SH-SY5Y (cell line): ENCODE results near the gene SGTA.

ENCODE experiments used
- GATA2 ChIP-seq: IDR thresholded peaks from 2 replicates; pipeline ENCODE4 v1.6.1; 2011; ENCODE audit warnings: mild to moderate bottlenecking, low read depth, low read length
- GATA3 ChIP-seq: IDR thresholded peaks from 2 replicates; pipeline ENCODE4 v1.6.1; 2011; ENCODE audit warnings: low read depth, mild to moderate bottlenecking, low read length, moderate library complexity

DNA sequence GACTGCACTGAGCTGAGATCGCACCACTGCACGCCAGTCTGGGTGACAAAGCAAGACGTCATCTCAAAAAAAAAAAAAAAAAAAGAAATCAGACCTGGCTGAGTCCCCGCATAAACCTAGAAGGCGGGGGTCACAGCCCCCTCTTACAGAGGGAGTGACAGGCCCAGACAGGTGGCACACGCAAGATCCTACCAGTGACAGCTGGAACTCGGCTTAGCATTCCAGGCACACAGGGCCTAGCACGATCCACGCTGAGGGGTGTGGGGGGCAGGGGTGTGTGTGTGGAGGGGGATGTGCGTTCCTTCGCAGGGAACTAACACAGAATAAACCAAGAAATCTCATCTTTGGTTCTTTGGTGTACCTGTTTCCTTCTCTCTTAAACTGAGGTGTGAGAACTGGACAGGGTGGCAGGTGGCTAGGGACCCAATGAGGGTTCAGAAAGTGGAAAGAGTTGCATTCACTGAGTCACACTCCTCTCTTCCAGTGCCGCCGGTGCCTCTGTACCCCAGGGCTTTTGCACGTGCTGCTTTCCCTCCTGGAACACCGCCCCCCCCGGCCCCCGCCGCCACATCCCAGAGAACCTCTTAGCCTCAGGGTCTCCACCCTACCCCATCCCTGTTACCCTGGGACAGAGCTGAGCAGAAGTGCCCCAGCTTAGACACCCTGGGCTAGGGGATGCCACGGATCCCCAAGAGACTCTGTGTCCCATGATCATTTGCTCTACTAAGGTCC lies 5.0 kb downstream of the SGTA start:
- TF ChIP-seq GATA3 (no peak), GATA2 (no peak)
